Breast epithelium (tissue), 4 donors: ENCODE measurements around the gene INTS6. TPM values are rescaled to one million over a fixed set of nuclear protein-coding genes. Genes with fewer than 3 reads are reported as not detected.

Source experiments
- DNase-seq, 2 donors: peaks; one replicate each; pipeline ENCODE4 v3.0.0-alpha.2; 2019; ENCODE audit warnings: low spot score in 2 of 2
- H3K27ac ChIP-seq, 2 donors: fragments of 200-600 bp; sonication (generic) in 1 of 2; one replicate each; pipeline ENCODE4 v1.5.1; 2016 to 2019; ENCODE audit warnings: mild to moderate bottlenecking in 1 of 2
- H3K27me3 ChIP-seq, 2 donors: fragments of 200-600 bp; sonication (generic) in 1 of 2; one replicate each; pipeline versions ENCODE4 v1.5.1 to v1.6.0; 2017 to 2019; ENCODE audit warnings: control low read depth in 1 of 2, mild to moderate bottlenecking in 1 of 2
- H3K36me3 ChIP-seq: fragments of 200-600 bp; one replicate; pipeline ENCODE4 v1.5.1; 2019
- H3K4me1 ChIP-seq, 2 donors: fragments of 200-600 bp; sonication (generic); one replicate each; pipeline ENCODE4 v1.5.1; 2016 to 2019; ENCODE audit warnings: control low read depth in 1 of 2
- H3K4me3 ChIP-seq, 3 donors: fragments of 200-600 bp; sonication (generic); 1 replicate in 2 of 3; 2 replicates in 1 of 3; pipeline ENCODE4 v1.5.1; 2016 to 2019; ENCODE audit warnings: mild to moderate bottlenecking in 3 of 3, moderate library complexity in 2 of 3
- H3K9me3 ChIP-seq, 2 donors: fragments of 200-600 bp; sonication (generic) in 1 of 2; one replicate each; pipeline ENCODE4 v1.5.1; 2016 to 2019; ENCODE audit warnings: control low read depth in 1 of 2
- POLR2A ChIP-seq: fragments of 450-650 bp; IDR thresholded peaks from one replicate; pipeline ENCODE4 v1.6.1; 2016; ENCODE audit warnings: antibody characterized with exemption, mild to moderate bottlenecking, moderate library complexity
- POLR2AphosphoS5 ChIP-seq, 3 donors: sonication (generic); formaldehyde crosslinking; IDR thresholded peaks; one replicate each; pipeline ENCODE4 v1.6.1; 2017; ENCODE audit warnings: antibody characterized with exemption in 3 of 3
- intact Hi-C: fragments of 100-400 bp; cut with DNase I; formaldehyde crosslinking; loops from one replicate; pipeline ENCODE4 v1.15.1; 2023; ENCODE audit warnings: low total_unique reads
- total RNA-seq, 3 donors: library from RNA; depleted of rRNA; stranded (reverse); fragments of >200 nt; gene quantifications; one replicate each; pipeline ENCODE4 v1.1.0, GENCODE V29; 2016
- TF ChIP-seq, protein P1 (sequence below), 3 donors: fragments of 450-650 bp; IDR thresholded peaks; one replicate each; pipeline ENCODE4 v1.5.1; 2016 to 2017; ENCODE audit warnings: antibody characterized with exemption in 3 of 3, mild to moderate bottlenecking in 3 of 3, moderate library complexity in 3 of 3

The INTS6 gene
- 10 to 100 TPM; 31.2 to 76.7 (median 50.5) TPM for total RNA-seq

DNA sequence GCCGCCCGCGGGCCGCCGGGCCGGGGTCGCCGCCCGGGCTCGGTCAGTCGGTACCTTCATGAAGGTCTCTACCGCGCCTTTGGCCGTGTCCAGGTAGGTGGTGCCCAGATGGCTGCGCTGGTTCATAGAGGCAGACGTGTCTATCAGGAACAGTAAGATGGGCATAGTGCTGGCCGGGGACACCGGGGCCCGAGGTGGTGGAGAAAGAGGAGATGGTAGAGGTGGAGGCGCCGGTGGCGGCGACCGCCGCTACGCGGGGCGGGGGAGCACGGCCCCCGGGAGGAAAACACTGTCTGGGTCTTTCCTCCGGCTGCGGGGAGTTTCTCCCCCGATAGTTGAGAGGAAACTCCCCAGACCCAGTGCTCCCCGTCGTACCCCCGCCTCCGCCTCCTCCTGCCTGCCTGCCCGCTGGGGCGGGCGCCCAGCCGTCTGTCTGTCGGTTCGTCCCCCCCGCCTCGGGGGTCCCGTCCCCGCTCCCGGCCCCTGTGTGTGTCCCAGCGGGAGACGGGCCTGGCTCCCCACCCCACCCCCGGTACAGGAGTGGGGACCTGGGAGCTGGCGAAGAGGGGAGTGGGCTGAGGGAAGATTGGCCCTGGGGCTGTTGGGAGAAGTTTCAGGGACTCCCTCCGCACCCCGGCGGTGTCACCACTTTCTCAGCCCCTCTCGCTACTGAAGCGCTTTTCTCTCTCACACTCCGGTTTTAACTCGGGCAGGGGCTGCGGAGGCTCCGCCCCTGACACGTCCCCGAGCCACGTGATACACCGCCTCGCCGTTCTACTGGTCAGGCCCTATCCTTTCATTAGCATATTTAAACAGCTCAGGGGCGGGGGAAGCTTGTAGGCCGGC, at the start of gene INTS6:
TSS of gene INTS6 (minus strand) at position 676 of the 846 bp plus-strand sequence. CDS start at position 165, 511 bp downstream.
- peaks cover 4% of the 10 kb centered on the region for H3K36me3 ChIP-seq
- peak; percentile 99 to 100 for DNase-seq
- H3K9me3 ChIP-seq = peaks cover 0 to 8% of the 10 kb centered on the region in 2 donors
- peaks cover 0 to 3% of the 10 kb centered on the region in 2 donors for H3K4me1 ChIP-seq
- TF ChIP-seq POLR2A (peak; percentile 100), POLR2AphosphoS5 (IDR thresholded peaks at IDR 0.05) (peak; percentile 99 to 100 (median 100))
- TF ChIP-seq, protein P1, sequence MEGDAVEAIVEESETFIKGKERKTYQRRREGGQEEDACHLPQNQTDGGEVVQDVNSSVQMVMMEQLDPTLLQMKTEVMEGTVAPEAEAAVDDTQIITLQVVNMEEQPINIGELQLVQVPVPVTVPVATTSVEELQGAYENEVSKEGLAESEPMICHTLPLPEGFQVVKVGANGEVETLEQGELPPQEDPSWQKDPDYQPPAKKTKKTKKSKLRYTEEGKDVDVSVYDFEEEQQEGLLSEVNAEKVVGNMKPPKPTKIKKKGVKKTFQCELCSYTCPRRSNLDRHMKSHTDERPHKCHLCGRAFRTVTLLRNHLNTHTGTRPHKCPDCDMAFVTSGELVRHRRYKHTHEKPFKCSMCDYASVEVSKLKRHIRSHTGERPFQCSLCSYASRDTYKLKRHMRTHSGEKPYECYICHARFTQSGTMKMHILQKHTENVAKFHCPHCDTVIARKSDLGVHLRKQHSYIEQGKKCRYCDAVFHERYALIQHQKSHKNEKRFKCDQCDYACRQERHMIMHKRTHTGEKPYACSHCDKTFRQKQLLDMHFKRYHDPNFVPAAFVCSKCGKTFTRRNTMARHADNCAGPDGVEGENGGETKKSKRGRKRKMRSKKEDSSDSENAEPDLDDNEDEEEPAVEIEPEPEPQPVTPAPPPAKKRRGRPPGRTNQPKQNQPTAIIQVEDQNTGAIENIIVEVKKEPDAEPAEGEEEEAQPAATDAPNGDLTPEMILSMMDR (IDR thresholded peaks at IDR 0.05) = no peak
- no peaks in the 10 kb centered on the region for H3K27me3 ChIP-seq
- intact Hi-C loops = loop anchor here (10.0 kb wide), 2 partner anchors 132 to 352 kb away; partner anchors contain the start of genes DHRS12 and WDFY2
- peak within 1 kb of the TSS; percentile 100 for H3K27ac ChIP-seq
- H3K4me3 ChIP-seq = peak within 1 kb of the TSS; percentile 96 to 98 (median 97)

DNA sequence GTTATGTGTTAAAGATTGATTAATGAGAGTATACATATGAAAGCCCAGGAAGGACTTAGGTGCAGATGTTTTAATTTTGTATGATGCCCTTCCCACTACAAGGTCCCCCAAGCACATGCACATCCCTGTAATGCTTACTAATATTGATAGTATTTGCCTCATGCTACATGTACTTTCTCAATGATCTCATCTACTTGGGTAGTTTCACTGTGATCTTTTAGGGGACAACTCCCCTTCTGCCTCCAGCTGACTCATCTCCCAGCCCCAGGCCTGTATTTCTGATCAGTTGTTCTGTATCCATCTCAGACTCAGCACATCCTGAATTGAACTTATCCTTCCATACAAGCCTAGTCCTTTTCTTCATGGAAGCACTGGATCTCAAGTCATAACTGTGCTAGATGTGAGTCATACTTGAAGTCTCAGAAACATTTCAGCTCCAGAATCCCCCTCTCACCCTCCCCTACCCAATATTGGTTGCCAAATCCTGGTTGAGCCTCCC, 49.4 kb upstream of the INTS6 start:
- Histone ChIP-seq H3K4me1 (no peaks in the 10 kb centered on the region), H3K9me3 (no peaks in the 10 kb centered on the region), H3K27me3 (no peaks in the 10 kb centered on the region), H3K4me3 (no peak overlapping the region), H3K27ac (no peak overlapping the region), H3K36me3 (no peaks in the 10 kb centered on the region)
- TF ChIP-seq, protein P1 (IDR thresholded peaks at IDR 0.05) = no peak
- TF ChIP-seq POLR2AphosphoS5 (IDR thresholded peaks at IDR 0.05) = no peak
- intact Hi-C loops = no loop called here
- DNase-seq = no peak

GRCh38 chr13:51501592-51502152, 48.8 kb upstream of the INTS6 start:
- no peak for DNase-seq
- TF ChIP-seq POLR2AphosphoS5 (IDR thresholded peaks at IDR 0.05) = no peak
- no peak for TF ChIP-seq POLR2A
- TF ChIP-seq, protein P1 (IDR thresholded peaks at IDR 0.05) = no peak
- Histone ChIP-seq H3K4me1 (no peaks in the 10 kb centered on the region), H3K27ac (no peak overlapping the region), H3K9me3 (no peaks in the 10 kb centered on the region), H3K36me3 (no peaks in the 10 kb centered on the region), H3K4me3 (no peak overlapping the region), H3K27me3 (no peaks in the 10 kb centered on the region)
- intact Hi-C loops = no loop called here

- no peak overlapping the region for H3K4me3 ChIP-seq
- intact Hi-C loops = no loop called here
- no peak for TF ChIP-seq POLR2AphosphoS5 (IDR thresholded peaks at IDR 0.05)
- TF ChIP-seq, protein P1 (IDR thresholded peaks at IDR 0.05) = no peak
- TF ChIP-seq POLR2A = no peak
- no peaks in the 10 kb centered on the region for H3K4me1 ChIP-seq
- no peaks in the 10 kb centered on the region for H3K36me3 ChIP-seq
- H3K9me3 ChIP-seq = no peaks in the 10 kb centered on the region
- no peak for DNase-seq
- no peak overlapping the region for H3K27ac ChIP-seq
- no peaks in the 10 kb centered on the region for H3K27me3 ChIP-seq
These were observed 48.3 kb upstream of the INTS6 start for GRCh38 chr13:51501096-51501495.

DNA sequence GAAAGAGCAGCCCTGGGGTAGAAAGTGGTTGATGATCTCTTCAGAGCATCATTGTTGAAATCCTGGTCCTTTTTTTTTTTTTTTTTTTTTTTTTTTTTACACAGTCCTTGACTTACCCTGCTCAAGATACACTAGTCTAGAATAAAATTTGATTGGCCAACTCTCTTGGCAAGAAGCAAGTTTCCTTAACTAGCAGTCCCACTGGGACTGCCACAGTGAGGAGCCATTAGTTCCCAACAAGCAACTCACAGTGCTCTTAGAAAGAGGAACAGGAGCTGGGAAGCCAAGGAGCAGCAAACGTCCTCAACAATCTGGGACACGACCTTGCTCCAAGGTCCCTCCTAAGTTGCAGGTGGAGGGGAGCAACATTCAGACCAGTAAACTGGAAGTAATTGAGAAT, 47.9 kb upstream of the INTS6 start:
- Histone ChIP-seq H3K27me3 (no peaks in the 10 kb centered on the region), H3K4me1 (no peaks in the 10 kb centered on the region), H3K4me3 (no peak overlapping the region), H3K27ac (no peak overlapping the region), H3K9me3 (no peaks in the 10 kb centered on the region), H3K36me3 (no peaks in the 10 kb centered on the region)
- intact Hi-C loops = no loop called here
- no peak for DNase-seq
- TF ChIP-seq, protein P1 (IDR thresholded peaks at IDR 0.05) = no peak
- no peak for TF ChIP-seq POLR2AphosphoS5 (IDR thresholded peaks at IDR 0.05)
- no peak for TF ChIP-seq POLR2A
